ENCODE results near the gene RBM19.

DNA sequence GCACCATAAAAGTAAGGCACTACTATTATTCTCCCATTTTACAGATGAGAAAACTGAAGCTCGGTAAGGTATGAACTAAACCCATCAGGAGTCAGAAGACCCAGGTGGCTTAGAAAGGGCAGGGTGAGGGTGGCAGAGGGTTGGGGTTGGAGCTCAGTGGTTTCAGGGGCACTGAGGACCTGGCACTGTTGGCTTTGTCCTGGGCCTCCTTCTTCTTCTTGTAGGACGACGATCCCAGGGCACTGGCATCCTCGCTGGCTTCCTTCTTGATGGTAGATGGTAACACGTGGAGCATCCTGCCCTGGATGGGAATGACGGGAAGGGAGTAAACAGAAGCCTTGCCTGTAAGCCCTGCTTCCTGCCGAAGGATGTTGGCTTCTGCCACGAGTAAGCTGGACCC is 19.9 kb downstream of the RBM19 start:
- TF ChIP-seq, protein P1, sequence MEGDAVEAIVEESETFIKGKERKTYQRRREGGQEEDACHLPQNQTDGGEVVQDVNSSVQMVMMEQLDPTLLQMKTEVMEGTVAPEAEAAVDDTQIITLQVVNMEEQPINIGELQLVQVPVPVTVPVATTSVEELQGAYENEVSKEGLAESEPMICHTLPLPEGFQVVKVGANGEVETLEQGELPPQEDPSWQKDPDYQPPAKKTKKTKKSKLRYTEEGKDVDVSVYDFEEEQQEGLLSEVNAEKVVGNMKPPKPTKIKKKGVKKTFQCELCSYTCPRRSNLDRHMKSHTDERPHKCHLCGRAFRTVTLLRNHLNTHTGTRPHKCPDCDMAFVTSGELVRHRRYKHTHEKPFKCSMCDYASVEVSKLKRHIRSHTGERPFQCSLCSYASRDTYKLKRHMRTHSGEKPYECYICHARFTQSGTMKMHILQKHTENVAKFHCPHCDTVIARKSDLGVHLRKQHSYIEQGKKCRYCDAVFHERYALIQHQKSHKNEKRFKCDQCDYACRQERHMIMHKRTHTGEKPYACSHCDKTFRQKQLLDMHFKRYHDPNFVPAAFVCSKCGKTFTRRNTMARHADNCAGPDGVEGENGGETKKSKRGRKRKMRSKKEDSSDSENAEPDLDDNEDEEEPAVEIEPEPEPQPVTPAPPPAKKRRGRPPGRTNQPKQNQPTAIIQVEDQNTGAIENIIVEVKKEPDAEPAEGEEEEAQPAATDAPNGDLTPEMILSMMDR (IDR thresholded peaks at IDR 0.05; ENCODE audit: low read length): no peak
- no peak for TF ChIP-seq EZH2phosphoT487 (IDR thresholded peaks at IDR 0.05; ENCODE audit: low read length)
